ENCODE results near the gene ACOT7. TPM values are rescaled to one million over a fixed set of nuclear protein-coding genes. Genes with fewer than 3 reads are reported as not detected.

Gene ACOT7
- total and polyA plus RNA-seq, 3 donors from 2014 or later, result 50.3 to 72.8 (median 52.5) TPM

DNA sequence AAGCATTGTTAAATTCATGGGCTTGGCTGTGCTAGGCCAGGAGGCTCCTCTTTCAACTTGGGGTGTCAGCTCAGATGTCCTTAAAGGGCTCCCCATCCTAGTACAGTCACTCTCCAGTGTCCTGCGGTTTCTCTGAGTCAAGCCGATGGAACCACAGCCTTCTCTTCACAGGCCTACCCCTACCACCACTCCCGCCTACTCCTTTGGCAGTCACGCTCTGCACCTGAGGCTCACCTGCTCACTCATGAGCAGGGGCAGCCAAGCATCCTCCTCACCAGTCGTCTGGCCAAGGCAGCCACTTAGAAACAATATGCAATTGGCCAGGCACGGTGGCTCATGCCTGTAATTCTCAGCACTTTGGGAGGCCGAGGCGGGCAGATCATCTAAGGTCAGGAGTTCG lies 3.6 kb downstream of the ACOT7 start:
- peaks cover 11% of the 10 kb centered on the region for H3K4me1 ChIP-seq
- 93 to 98% methylated on average over 9 of the region's 9 CpGs for WGBS, 2 donors
- no peak for DNase-seq
- TF ChIP-seq, protein P1, sequence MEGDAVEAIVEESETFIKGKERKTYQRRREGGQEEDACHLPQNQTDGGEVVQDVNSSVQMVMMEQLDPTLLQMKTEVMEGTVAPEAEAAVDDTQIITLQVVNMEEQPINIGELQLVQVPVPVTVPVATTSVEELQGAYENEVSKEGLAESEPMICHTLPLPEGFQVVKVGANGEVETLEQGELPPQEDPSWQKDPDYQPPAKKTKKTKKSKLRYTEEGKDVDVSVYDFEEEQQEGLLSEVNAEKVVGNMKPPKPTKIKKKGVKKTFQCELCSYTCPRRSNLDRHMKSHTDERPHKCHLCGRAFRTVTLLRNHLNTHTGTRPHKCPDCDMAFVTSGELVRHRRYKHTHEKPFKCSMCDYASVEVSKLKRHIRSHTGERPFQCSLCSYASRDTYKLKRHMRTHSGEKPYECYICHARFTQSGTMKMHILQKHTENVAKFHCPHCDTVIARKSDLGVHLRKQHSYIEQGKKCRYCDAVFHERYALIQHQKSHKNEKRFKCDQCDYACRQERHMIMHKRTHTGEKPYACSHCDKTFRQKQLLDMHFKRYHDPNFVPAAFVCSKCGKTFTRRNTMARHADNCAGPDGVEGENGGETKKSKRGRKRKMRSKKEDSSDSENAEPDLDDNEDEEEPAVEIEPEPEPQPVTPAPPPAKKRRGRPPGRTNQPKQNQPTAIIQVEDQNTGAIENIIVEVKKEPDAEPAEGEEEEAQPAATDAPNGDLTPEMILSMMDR (IDR thresholded peaks at IDR 0.05), result no peak
- TF ChIP-seq POLR2A (IDR thresholded peaks at IDR 0.05), result no peak
- intact Hi-C loops (cut with DNase I; ENCODE audit: low total_unique reads), result no loop called here
- no peaks in the 10 kb centered on the region for H3K9me3 ChIP-seq
- no peak overlapping the region for H3K27ac ChIP-seq
- no peak overlapping the region for H3K4me3 ChIP-seq
- H3K36me3 ChIP-seq (ENCODE audit: low read depth, missing control alignments), result no peaks in the 10 kb centered on the region
- H3K27me3 ChIP-seq, result no peaks in the 10 kb centered on the region

DNA sequence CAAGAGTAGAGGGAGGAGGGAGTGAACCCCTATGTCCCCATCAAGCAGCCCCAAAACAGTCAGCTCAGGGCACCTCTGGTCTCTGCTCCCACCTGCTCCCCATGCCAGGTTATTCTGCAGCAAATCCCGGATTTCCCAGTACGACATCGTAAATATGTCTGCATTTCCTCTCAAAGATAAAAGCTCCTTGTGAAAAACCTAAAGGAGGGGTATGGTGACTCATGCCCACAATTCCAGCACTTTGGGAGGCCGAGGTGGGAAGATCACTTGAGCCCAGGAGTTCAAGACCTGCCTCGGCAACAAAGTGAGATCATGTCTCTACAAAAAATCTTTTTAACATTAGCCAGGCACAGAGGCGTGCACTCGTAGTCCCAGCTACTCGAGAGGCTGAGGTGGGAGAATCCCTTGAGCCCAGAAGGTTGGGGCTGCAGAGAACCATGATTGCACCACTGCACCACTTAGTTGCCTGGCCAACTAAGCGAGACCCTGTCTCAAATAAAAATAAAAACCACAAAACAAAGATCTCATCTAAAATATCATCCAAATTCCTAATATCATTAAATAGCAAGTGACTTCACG lies 7.1 kb downstream of the ACOT7 start:
- intact Hi-C loops (cut with DNase I; ENCODE audit: low total_unique reads), result no loop called here
- Histone ChIP-seq H3K36me3 (ENCODE audit: low read depth, missing control alignments) (no peaks in the 10 kb centered on the region), H3K27ac (no peak overlapping the region), H3K9me3 (no peaks in the 10 kb centered on the region), H3K4me3 (no peak overlapping the region), H3K4me1 (peaks cover 4% of the 10 kb centered on the region), H3K27me3 (no peaks in the 10 kb centered on the region)
- DNase-seq, result no peak
- no peak for TF ChIP-seq POLR2A (IDR thresholded peaks at IDR 0.05)
- TF ChIP-seq, protein P1 (IDR thresholded peaks at IDR 0.05), result no peak
- WGBS, 2 donors, result 82 to 85% methylated on average over 10 of the region's 10 CpGs

DNA sequence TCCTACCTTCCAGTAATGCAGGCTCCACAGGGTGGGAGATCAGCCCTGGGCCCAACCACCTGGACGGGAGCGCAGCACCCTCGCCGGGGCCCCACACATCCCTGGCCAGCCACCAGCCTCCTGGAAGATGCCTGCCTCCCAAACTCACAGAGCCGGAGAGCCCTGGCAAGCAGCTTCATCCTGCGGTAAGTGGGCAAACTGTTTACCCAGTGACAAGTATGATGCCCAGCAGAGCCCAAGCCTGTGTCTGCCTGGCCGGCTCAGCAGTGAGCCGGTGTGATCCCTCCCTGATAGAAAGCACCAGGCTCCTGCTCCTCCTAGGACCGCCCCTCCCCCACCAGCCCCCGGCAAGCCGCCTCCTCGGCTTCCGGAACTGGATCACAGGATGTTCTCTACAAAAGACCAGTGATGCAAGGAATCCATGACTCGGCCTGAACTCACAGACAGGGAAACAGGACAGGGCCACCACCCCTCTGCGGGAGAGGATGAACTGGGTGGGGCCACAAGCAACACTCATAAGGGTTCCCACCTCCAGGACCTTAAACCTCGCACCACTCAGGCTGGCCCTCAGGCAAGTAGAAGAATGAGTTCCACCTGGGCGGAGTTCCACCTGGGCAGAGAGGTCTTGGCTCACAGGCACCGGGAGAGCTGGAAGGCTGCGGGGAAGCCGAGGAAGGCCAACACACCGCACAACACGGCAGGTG lies 7.9 kb downstream of the ACOT7 start:
- 79 to 90% methylated on average over 14 to 22 of the region's 22 CpGs for WGBS, 2 donors
- H3K27ac ChIP-seq, result no peak overlapping the region
- intact Hi-C loops (cut with DNase I; ENCODE audit: low total_unique reads), result no loop called here

DNA sequence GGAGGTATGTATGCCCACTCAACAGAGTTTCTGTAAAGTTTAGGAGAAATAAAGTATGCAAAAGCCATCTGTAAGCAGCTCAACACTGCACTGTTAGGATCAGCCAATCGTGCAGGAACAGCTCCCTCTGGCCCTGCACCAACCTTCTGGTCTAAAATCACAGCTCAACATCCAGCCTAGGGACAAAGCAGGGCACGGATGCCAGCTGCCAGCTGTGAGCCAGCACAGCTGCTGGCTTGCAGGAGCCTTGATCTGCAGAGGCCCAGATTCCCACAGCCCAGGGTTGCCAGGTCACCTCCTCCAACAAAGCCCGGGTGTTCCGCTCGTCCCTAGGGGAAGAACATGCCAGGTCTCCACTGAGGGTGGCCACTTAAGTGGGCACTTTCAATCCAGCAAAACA lies 8.6 kb downstream of the ACOT7 start:
- DNase-seq, result no peak
- peaks cover 4% of the 10 kb centered on the region for H3K4me1 ChIP-seq
- no peaks in the 10 kb centered on the region for H3K36me3 ChIP-seq (ENCODE audit: low read depth, missing control alignments)
- TF ChIP-seq, protein P1 (IDR thresholded peaks at IDR 0.05), result no peak
- no peak for TF ChIP-seq POLR2A (IDR thresholded peaks at IDR 0.05)
- H3K4me3 ChIP-seq, result no peak overlapping the region
- H3K27me3 ChIP-seq, result no peaks in the 10 kb centered on the region
- no peak overlapping the region for H3K27ac ChIP-seq
- H3K9me3 ChIP-seq, result no peaks in the 10 kb centered on the region
- 72 to 78% methylated on average over 2 to 5 of the region's 5 CpGs for WGBS, 2 donors
- intact Hi-C loops (cut with DNase I; ENCODE audit: low total_unique reads), result no loop called here

More for the DNA sequence above, 7.9 kb downstream of the ACOT7 start:
- Histone ChIP-seq H3K36me3 (ENCODE audit: low read depth, missing control alignments) (no peaks in the 10 kb centered on the region), H3K9me3 (no peaks in the 10 kb centered on the region), H3K27me3 (no peaks in the 10 kb centered on the region), H3K4me1 (peaks cover 4% of the 10 kb centered on the region), H3K4me3 (no peak overlapping the region)
- DNase-seq, result no peak
- TF ChIP-seq, protein P1 (IDR thresholded peaks at IDR 0.05), result no peak
- no peak for TF ChIP-seq POLR2A (IDR thresholded peaks at IDR 0.05)

DNA sequence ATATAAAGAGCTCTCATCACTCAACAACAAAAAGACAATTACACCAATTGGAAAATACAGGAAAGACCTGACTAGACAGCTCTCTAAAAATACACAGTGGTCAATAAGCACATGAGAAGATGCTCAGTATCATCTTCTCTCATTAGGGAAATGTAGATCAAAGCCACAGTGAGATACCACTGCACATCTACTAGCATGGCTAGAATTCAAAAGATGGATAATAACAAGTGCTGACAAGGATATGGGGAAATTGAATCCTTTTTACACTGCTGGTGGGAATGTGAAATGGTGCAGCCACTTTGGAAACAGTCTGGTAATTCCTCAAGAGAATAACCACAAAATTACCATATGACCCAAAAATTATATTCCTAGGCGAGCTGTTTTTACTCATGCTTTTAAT lies 9.4 kb downstream of the ACOT7 start:
- Histone ChIP-seq H3K4me3 (no peak overlapping the region), H3K27me3 (no peaks in the 10 kb centered on the region), H3K9me3 (no peaks in the 10 kb centered on the region), H3K36me3 (ENCODE audit: low read depth, missing control alignments) (no peaks in the 10 kb centered on the region), H3K4me1 (peaks cover 4% of the 10 kb centered on the region), H3K27ac (no peak overlapping the region)
- no peak for TF ChIP-seq POLR2A (IDR thresholded peaks at IDR 0.05)
- TF ChIP-seq, protein P1 (IDR thresholded peaks at IDR 0.05), result no peak
- intact Hi-C loops (cut with DNase I; ENCODE audit: low total_unique reads), result no loop called here
- WGBS, 2 donors, result 95 to 97% methylated on average over 1 of the region's 1 CpG
- DNase-seq, result no peak

Data from testis (tissue), 3 donors.